NAMALWA (cell line): ENCODE measurements around the gene EFCAB3.
"Not testable (repeated sequence)": the region's sequence is repeated elsewhere in the genome, so short reads cannot be mapped to it uniquely, and the experiment has no call there.

Source experiments
- DNase-seq: peaks from one replicate; pipeline ENCODE4 v3.0.0-alpha.2; 2015; ENCODE audit warnings: low spot score

EFCAB3 gene

GRCh38 chr17:62464422-62464821 lies 84.1 kb downstream of the EFCAB3 start:
- not testable (repeated sequence) for DNase-seq

- not testable (repeated sequence) for DNase-seq
Observed at GRCh38 chr17:62465271-62465670, 84.9 kb downstream of the EFCAB3 start.
